ENCODE measurements around the gene UGT8. TPM values are rescaled to one million over a fixed set of nuclear protein-coding genes. Genes with fewer than 3 reads are reported as not detected.
"Not testable (repeated sequence)": the region's sequence is repeated elsewhere in the genome, so short reads cannot be mapped to it uniquely, and the experiment has no call there.

The UGT8 gene
- total RNA-seq, 4 donors from 2014 or later, result 0.12 to 0.19 TPM; not detected in 2

DNA sequence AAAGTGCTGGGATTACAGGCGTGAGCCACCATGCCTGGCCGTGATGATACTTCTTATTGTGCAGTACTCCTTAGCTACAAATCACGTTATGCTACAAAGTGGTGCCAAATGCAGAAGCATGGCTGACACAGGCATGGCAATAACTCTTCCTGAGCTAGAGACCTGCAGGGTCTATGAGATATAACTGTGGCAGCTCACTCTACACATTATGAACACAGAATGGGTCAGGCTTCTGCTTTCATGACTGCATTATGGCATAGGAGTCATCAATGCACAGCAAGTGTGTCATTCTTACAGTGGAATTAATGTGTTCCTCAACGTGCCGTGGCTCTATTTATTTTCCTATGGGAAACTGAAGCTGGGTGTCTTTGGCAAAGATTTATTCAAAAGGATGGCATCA is 64.5 kb downstream of the UGT8 start:
- ATAC-seq (ENCODE audit: low FRiP score) (no peak), DNase-seq (ENCODE audit: low spot score) (no peak)
- TF ChIP-seq, protein P1, sequence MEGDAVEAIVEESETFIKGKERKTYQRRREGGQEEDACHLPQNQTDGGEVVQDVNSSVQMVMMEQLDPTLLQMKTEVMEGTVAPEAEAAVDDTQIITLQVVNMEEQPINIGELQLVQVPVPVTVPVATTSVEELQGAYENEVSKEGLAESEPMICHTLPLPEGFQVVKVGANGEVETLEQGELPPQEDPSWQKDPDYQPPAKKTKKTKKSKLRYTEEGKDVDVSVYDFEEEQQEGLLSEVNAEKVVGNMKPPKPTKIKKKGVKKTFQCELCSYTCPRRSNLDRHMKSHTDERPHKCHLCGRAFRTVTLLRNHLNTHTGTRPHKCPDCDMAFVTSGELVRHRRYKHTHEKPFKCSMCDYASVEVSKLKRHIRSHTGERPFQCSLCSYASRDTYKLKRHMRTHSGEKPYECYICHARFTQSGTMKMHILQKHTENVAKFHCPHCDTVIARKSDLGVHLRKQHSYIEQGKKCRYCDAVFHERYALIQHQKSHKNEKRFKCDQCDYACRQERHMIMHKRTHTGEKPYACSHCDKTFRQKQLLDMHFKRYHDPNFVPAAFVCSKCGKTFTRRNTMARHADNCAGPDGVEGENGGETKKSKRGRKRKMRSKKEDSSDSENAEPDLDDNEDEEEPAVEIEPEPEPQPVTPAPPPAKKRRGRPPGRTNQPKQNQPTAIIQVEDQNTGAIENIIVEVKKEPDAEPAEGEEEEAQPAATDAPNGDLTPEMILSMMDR (IDR thresholded peaks at IDR 0.05), result no peak

DNA sequence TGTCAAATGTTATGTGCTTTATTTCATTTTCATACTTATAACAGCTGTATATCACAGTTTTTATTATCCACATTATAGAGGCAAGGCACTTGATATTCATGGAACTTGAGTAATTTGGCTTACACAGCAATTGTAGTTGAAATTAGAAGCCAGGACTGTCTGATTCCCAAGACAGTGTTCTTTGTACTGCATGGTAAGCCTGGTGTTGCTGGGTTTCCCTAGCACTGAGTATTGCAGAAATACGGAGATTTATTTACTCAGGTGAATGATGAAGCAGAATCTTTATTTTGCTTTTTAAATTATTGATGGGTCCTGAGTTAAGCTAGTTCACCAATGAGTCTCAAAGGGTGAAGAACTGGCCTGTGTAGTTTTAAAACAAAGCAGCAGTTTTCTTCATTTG is 70.0 kb downstream of the UGT8 start:
- ATAC-seq (ENCODE audit: low FRiP score) (no peak), DNase-seq (ENCODE audit: low spot score) (no peak)
- TF ChIP-seq, protein P1 (IDR thresholded peaks at IDR 0.05), result no peak

DNA sequence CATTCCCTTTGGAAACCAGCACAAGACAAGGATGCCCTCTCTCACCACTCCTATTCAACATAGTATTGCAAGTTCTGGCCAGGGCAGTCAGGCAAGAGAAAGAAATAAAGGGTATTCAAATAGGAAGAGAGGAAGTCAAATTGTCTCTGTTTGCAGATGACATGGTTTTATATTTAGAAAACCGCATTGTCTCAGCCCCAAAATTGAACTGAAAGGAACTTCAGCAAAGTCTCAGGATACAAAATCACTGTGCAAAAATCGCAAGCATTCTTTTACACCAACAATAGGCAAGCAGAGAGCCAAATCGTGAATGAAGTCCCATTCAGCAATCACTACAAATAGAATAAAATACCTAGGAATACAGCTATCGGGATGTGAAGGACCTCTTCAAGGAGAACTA is 72.1 kb downstream of the UGT8 start:
- DNase-seq (ENCODE audit: low spot score); ATAC-seq (ENCODE audit: low FRiP score): not testable (repeated sequence)

DNA sequence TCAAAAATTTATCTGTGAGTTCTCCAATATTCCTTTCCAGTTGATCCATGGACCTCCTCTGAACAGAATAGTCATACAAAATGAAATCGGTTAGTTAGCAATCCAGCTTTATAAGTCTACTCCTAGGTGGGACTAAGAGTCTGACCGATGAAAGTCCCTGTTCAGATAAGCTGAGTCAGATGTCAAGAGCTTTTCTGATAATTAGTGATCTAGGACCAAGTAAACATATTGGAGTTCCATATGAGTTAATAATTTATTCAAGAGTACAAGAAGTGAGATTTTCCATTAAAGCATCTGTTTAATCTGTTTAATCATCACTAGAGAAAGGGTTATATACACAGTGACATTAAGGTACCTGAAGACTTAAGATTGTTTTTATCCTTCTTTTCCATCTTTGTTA is 74.7 kb downstream of the UGT8 start:
- DNase-seq (ENCODE audit: low spot score) (no peak), ATAC-seq (ENCODE audit: low FRiP score) (no peak)
- TF ChIP-seq, protein P1 (IDR thresholded peaks at IDR 0.05), result no peak

DNA sequence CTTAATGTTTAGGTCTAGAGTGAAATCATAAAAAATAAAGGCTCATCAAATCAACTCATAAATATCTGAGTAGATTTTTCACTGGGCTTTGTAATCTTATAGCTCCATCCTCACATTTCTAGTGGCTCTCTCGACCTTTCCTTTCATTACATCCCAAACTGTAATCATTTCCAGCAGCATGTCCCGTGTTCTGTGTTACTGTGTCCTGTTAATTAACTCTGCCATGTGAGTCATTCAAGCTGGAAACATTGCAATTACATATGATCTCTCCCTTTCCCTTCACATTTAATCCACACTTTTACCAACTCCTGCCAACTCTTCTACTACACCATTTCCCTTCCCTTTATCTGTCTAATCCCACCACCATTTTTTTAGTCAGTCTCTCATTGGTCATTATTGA is 75.5 kb downstream of the UGT8 start:
- ATAC-seq (ENCODE audit: low FRiP score), result no peak
- TF ChIP-seq, protein P1 (IDR thresholded peaks at IDR 0.05), result no peak
- DNase-seq (ENCODE audit: low spot score), result no peak

DNA sequence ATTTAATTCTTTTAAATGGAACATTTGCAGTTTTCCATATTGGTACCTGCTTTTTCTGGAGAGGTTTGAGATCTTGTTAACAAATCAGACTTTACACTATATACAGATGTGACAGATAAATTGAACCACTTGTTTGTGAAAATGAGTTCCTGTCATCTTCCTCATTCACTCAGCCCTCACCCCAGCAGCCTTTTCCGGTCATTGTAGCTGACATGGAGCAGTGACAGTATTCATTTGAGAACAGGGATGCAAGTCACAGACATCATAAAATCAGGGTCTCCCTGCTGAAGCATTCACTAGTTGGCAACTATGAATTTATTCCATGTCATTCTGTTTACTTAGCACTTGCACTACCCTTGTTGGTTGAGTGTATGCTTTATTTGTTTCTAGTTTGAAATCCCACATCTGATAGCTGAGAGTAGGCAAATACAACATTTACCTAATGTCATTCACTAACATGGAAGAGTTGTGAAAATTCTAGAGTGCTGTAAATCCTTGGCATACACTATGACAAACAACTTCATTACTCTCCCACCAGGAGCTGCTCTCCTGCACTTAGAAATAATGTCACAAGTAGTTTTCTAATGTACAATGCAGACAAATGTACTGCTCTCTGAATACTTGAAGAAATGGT is 78.9 kb downstream of the UGT8 start:
- ATAC-seq (ENCODE audit: low FRiP score), result no peak
- TF ChIP-seq, protein P1 (IDR thresholded peaks at IDR 0.05), result no peak

DNA sequence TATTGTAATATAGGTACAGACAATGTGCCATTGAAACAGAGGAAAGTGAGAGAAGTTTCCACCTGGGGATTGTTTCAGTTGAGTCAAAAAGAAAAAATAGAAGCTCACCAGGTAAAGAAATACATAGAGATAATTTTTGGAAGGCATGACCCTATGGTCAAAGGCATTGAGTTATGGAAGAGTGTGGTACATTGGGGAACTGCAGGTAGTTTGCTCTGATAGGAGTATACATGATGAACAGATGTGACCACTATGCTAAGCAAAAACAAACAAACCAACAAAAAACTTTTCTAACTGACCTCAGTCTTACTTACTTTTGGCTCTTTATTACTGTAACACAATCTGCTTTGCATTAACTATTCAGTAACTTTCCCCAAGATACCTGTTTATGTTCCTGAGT is 85.9 kb downstream of the UGT8 start:
- DNase-seq (ENCODE audit: low spot score), result no peak

More for the DNA sequence above, 78.9 kb downstream of the UGT8 start:
- DNase-seq (ENCODE audit: low spot score), result no peak

More for the DNA sequence above, 85.9 kb downstream of the UGT8 start:
- TF ChIP-seq, protein P1 (IDR thresholded peaks at IDR 0.05), result no peak
- no peak for ATAC-seq (ENCODE audit: low FRiP score)
